Kidney (tissue), 14 donors: ENCODE data around the gene FAM227B. TPM values are rescaled to one million over a fixed set of nuclear protein-coding genes. Genes with fewer than 3 reads are reported as not detected.

ENCODE experiments used
- DNase-seq, 5 donors: peaks; one replicate each; pipeline ENCODE4 v3.0.0-alpha.2; 2013 to 2020
- FAIRE-seq: peaks from 2 replicates; lab custom pipeline; 2012; peaks lifted over from hg19 to GRCh38; lab: Jason Lieb, UNC
- H3K27ac ChIP-seq, 2 donors: one replicate each; pipeline ENCODE4 v1.7.0; 2013; ENCODE audit warnings: low read depth in 2 of 2, low read length in 2 of 2, inconsistent platforms in 1 of 2
- H3K27me3 ChIP-seq: one replicate; pipeline ENCODE4 v1.7.1; 2013; ENCODE audit warnings: low read length, inconsistent platforms; ENCODE audit not compliant: control insufficient read depth, insufficient read depth
- H3K36me3 ChIP-seq, 3 donors: one replicate each; pipeline versions ENCODE4 v1.7.0 to v1.7.1; 2013; ENCODE audit warnings: low read length in 3 of 3, control low read depth in 1 of 3, inconsistent platforms in 1 of 3; ENCODE audit not compliant: insufficient read depth in 3 of 3, control insufficient read depth in 2 of 3
- H3K4me1 ChIP-seq, 3 donors: one replicate each; pipeline versions ENCODE4 v1.7.0 to v1.7.1; 2013; ENCODE audit warnings: low read length in 3 of 3, inconsistent platforms in 1 of 3, low read depth in 1 of 3; ENCODE audit not compliant: control insufficient read depth in 2 of 3, insufficient read depth in 2 of 3
- H3K4me3 ChIP-seq, 3 donors: one replicate each; pipeline versions ENCODE4 v1.7.0 to v1.8.1; 2013; ENCODE audit warnings: low read length in 3 of 3, control low read depth in 1 of 3, inconsistent platforms in 1 of 3
- H3K9ac ChIP-seq, 3 donors: one replicate each; pipeline versions ENCODE4 v1.7.0 to v1.7.1; 2013; ENCODE audit warnings: low read length in 3 of 3, control low read depth in 1 of 3, inconsistent platforms in 1 of 3
- H3K9me3 ChIP-seq, 3 donors: one replicate each; pipeline versions ENCODE4 v1.7.0 to v1.7.1; 2013; ENCODE audit warnings: low read length in 3 of 3, control low read depth in 1 of 3, inconsistent platforms in 1 of 3; ENCODE audit not compliant: control insufficient read depth in 2 of 3, insufficient read depth in 1 of 3
- CTCF ChIP-seq: IDR thresholded peaks from 3 replicates; pipeline ENCODE4 v1.5.1; 2012; ENCODE audit warnings: mild to moderate bottlenecking, moderate library complexity, borderline replicate concordance; ENCODE audit not compliant: insufficient read depth; ENCODE audit errors: extremely low read depth
- intact Hi-C: fragments of 100-400 bp; cut with DNase I; formaldehyde crosslinking; loops from one replicate; pipeline ENCODE4 v1.11.1; 2022
- polyA plus RNA-seq: library from polyadenylated mRNA; stranded (reverse); fragments of 350-450 nt; fragmentation: Illumina TruSeq; extraction: RNeasy Lipid Tissue Mini Kit (QIAGEN cat#74804); gene quantifications from one replicate; pipeline ENCODE4 v1.2.3, GENCODE V29; 2014; ENCODE audit warnings: low read depth, low replicate concordance; ENCODE audit not compliant: insufficient read depth
- total RNA-seq: library from RNA; stranded (reverse); fragmentation: NEBNext Ultra II Directional; extraction: Animal tissue kit (Norgen Biotek cat#: 25700); gene quantifications from one replicate; pipeline ENCODE4 v1.2.1, GENCODE V29; 2021
- donor health status: control.
- donor health status: control.
- donor health status: control.
- donor health status: control.
- donor health status: control.
- donor health status: DM: yes; HTN: yes; CAD: no.
- donor health status: Normal renal cell carcinoma (clear cell type).

The FAM227B gene
- total and polyA plus RNA-seq, 2 donors from 2014 or later = 11.7 to 12.2 TPM

GRCh38 chr15:49570672-49571071 lies 49.9 kb downstream of the FAM227B start:
- Histone ChIP-seq H3K9ac (no peak overlapping the region), H3K27me3 (no peaks in the 10 kb centered on the region), H3K4me1 (no peaks in the 10 kb centered on the region), H3K4me3 (no peak overlapping the region), H3K9me3 (no peaks in the 10 kb centered on the region), H3K36me3 (peaks cover 0 to 2% (median 0%) of the 10 kb centered on the region in 3 donors), H3K27ac (no peak overlapping the region)
- TF ChIP-seq CTCF = no peak
- FAIRE-seq = peak; percentile 57
- no peak for DNase-seq
- intact Hi-C loops = no loop called here

- Histone ChIP-seq H3K4me1 (no peaks in the 10 kb centered on the region), H3K4me3 (no peak overlapping the region), H3K9ac (no peak overlapping the region), H3K27me3 (no peaks in the 10 kb centered on the region), H3K9me3 (no peaks in the 10 kb centered on the region), H3K36me3 (peaks cover 0 to 2% (median 0%) of the 10 kb centered on the region in 3 donors), H3K27ac (no peak overlapping the region)
- FAIRE-seq (no peak), DNase-seq (no peak)
- intact Hi-C loops = no loop called here
- TF ChIP-seq CTCF = no peak
Measured at GRCh38 chr15:49570174-49570573, 50.4 kb downstream of the FAM227B start.

GRCh38 chr15:49560045-49560444 lies 60.6 kb downstream of the FAM227B start:
- FAIRE-seq = no peak
- H3K4me3 ChIP-seq = no peak overlapping the region
- DNase-seq = no peak
- no peak overlapping the region for H3K9ac ChIP-seq
- H3K4me1 ChIP-seq = no peaks in the 10 kb centered on the region
- peaks cover 0 to 22% (median 6%) of the 10 kb centered on the region in 3 donors for H3K9me3 ChIP-seq
- no peaks in the 10 kb centered on the region for H3K27me3 ChIP-seq
- no peaks in the 10 kb centered on the region for H3K36me3 ChIP-seq
- TF ChIP-seq CTCF = no peak
- no peak overlapping the region for H3K27ac ChIP-seq
- intact Hi-C loops = no loop called here

- Histone ChIP-seq H3K4me3 (no peak overlapping the region), H3K36me3 (no peaks in the 10 kb centered on the region), H3K9ac (no peak overlapping the region), H3K27ac (no peak overlapping the region), H3K27me3 (no peaks in the 10 kb centered on the region), H3K9me3 (peaks cover 0 to 32% (median 9%) of the 10 kb centered on the region in 3 donors), H3K4me1 (no peaks in the 10 kb centered on the region)
- no peak for FAIRE-seq
- no peak for DNase-seq
- intact Hi-C loops = no loop called here
- no peak for TF ChIP-seq CTCF
Measured at GRCh38 chr15:49558929-49559328, 61.7 kb downstream of the FAM227B start.
